GM23248 (cell line): ENCODE data around the gene EPN3. TPM values are rescaled to one million over a fixed set of nuclear protein-coding genes. Genes with fewer than 3 reads are reported as not detected.
A peak's percentile ranks its signal among the peaks of the same experiment; 100 is the strongest.

Experiments used
- DNase-seq: peaks from one replicate; pipeline ENCODE4 v3.0.0-alpha.2; 2015
- H2AFZ ChIP-seq: fragments of 200-600 bp; sonication (generic); 2 replicates; pipeline ENCODE4 v1.6.1; 2016; ENCODE audit warnings: antibody characterized with exemption
- H3F3A ChIP-seq: fragments of 200-600 bp; sonication (generic); 2 replicates; pipeline ENCODE4 v1.6.1; 2016; ENCODE audit warnings: mild to moderate bottlenecking, antibody characterized with exemption, mixed run types; ENCODE audit not compliant: insufficient read depth
- H3K27ac ChIP-seq: fragments of 200-600 bp; sonication (generic); 2 replicates; pipeline ENCODE4 v1.5.1; 2016; ENCODE audit warnings: mild to moderate bottlenecking
- H3K27me3 ChIP-seq: fragments of 200-600 bp; sonication (generic); replicated peaks from 2 replicates; pipeline ENCODE4 v1.6.1; 2016; ENCODE audit warnings: mild to moderate bottlenecking; ENCODE audit not compliant: insufficient read depth
- H3K36me3 ChIP-seq: fragments of 200-600 bp; sonication (generic); 2 replicates; pipeline ENCODE4 v1.6.1; 2016; ENCODE audit warnings: low read depth, mild to moderate bottlenecking
- H3K4me1 ChIP-seq: fragments of 200-600 bp; sonication (generic); 2 replicates; pipeline ENCODE4 v1.6.1; 2016; ENCODE audit warnings: mild to moderate bottlenecking; ENCODE audit not compliant: insufficient read depth
- H3K4me2 ChIP-seq: fragments of 200-600 bp; sonication (generic); one replicate; pipeline ENCODE4 v1.6.1; 2016; ENCODE audit warnings: mild to moderate bottlenecking; ENCODE audit not compliant: unreplicated experiment
- H3K4me3 ChIP-seq: fragments of 200-600 bp; sonication (generic); 2 replicates; pipeline ENCODE4 v1.5.1; 2016; ENCODE audit warnings: mild to moderate bottlenecking
- H3K79me2 ChIP-seq: fragments of 200-600 bp; sonication (generic); 2 replicates; pipeline ENCODE4 v1.6.1; 2016; ENCODE audit warnings: mild to moderate bottlenecking; ENCODE audit not compliant: insufficient read depth
- H3K9ac ChIP-seq: fragments of 200-600 bp; sonication (generic); 2 replicates; pipeline ENCODE4 v1.6.1; 2016; ENCODE audit warnings: mild to moderate bottlenecking
- H3K9me2 ChIP-seq: fragments of 200-600 bp; sonication (generic); 2 replicates; pipeline ENCODE4 v1.6.1; 2016; ENCODE audit warnings: mixed run types, mild to moderate bottlenecking, moderate library complexity; ENCODE audit not compliant: insufficient read depth
- H3K9me3 ChIP-seq: fragments of 200-600 bp; sonication (generic); one replicate; pipeline ENCODE4 v1.6.1; 2017; ENCODE audit warnings: low read depth
- H4K20me1 ChIP-seq: fragments of 200-600 bp; sonication (generic); 2 replicates; pipeline ENCODE4 v1.6.0; 2016; ENCODE audit not compliant: insufficient read depth
- EZH2 ChIP-seq: fragments of 200-600 bp; sonication (generic); IDR thresholded peaks from 2 replicates; pipeline ENCODE4 v1.6.1; 2018; ENCODE audit warnings: antibody characterized with exemption, mild to moderate bottlenecking; ENCODE audit not compliant: insufficient read depth, poor library complexity, severe bottlenecking
- EZH2phosphoT487 ChIP-seq: fragments of 200-600 bp; sonication (generic); IDR thresholded peaks from 2 replicates; pipeline ENCODE4 v1.6.1; 2018; ENCODE audit warnings: antibody characterized with exemption, moderate library complexity, mild to moderate bottlenecking, low read depth; ENCODE audit not compliant: insufficient read depth
- WGBS, 2 experiments: methylation state at CpG; one replicate each; pipeline ENCODE4 v1.1.6; 2015 to 2017; ENCODE audit warnings: low lambda C conversion rate in 2 of 2, low coverage in 1 of 2; ENCODE audit errors: missing lambda C conversion rate in 2 of 2; 5-methylcytosine and 5-hydroxymethylcytosine counted together
- in situ Hi-C: fragments of 300-500 bp; cut with MboI; formaldehyde crosslinking; loops from 2 replicates; pipeline ENCODE4 v1.15.0; 2020
- polyA plus RNA-seq: library from polyadenylated mRNA; unstranded; fragments of >200 nt; fragmentation: Nextera tagmentation; extraction: Ambion mirVana; gene quantifications from 2 replicates; pipeline ENCODE4 v1.2.1, GENCODE V29; 2016
- total RNA-seq: library from RNA; depleted of rRNA; stranded (reverse); fragments of >200 nt; shearing (Covaris generic); gene quantifications from 2 replicates; pipeline ENCODE4 v1.2.3, GENCODE V29; 2014

Gene EPN3
- total and polyA plus RNA-seq, 2 experiments from 2014 or later, result not detected

- no peaks in the 10 kb centered on the region for H3K36me3 ChIP-seq
- H3K27ac ChIP-seq, result no peak overlapping the region
- H3F3A ChIP-seq, result no peaks in the 10 kb centered on the region
- no peaks in the 10 kb centered on the region for H4K20me1 ChIP-seq
- H3K4me3 ChIP-seq, result no peak overlapping the region
- DNase-seq, result no peak
- peaks cover 9% of the 10 kb centered on the region for H3K4me1 ChIP-seq
- H3K79me2 ChIP-seq, result no peaks in the 10 kb centered on the region
- no peak overlapping the region for H3K9ac ChIP-seq
- in situ Hi-C loops, result no loop called here
- H3K9me3 ChIP-seq, result no peaks in the 10 kb centered on the region
- TF ChIP-seq EZH2phosphoT487 (no peak), EZH2 (no peak)
- H3K4me2 ChIP-seq, result no peak overlapping the region
- no peak overlapping the region for H2AFZ ChIP-seq
- WGBS, 2 experiments, result 91 to 93% methylated on average over 15 of the region's 15 CpGs
- H3K9me2 ChIP-seq, result no peaks in the 10 kb centered on the region
- no peaks in the 10 kb centered on the region for H3K27me3 ChIP-seq
Observed at GRCh38 chr17:50539762-50540559, 7.4 kb downstream of the EPN3 start.

- Histone ChIP-seq H3K79me2 (no peaks in the 10 kb centered on the region), H3K4me3 (peak overlapping the region; percentile 70; the same call in 1 of the 2 replicates), H3K36me3 (no peaks in the 10 kb centered on the region), H3K4me1 (peaks cover 9% of the 10 kb centered on the region), H3K9me3 (no peaks in the 10 kb centered on the region), H3K4me2 (peak overlapping the region; percentile 75), H3K9ac (no peak overlapping the region), H3K9me2 (no peaks in the 10 kb centered on the region), H3F3A (no peaks in the 10 kb centered on the region), H3K27me3 (no peaks in the 10 kb centered on the region), H3K27ac (no peak overlapping the region), H4K20me1 (no peaks in the 10 kb centered on the region), H2AFZ (no peak overlapping the region)
- WGBS, 2 experiments, result 78 to 81% methylated on average over 9 to 11 of the region's 11 CpGs
- TF ChIP-seq EZH2phosphoT487 (no peak), EZH2 (no peak)
- in situ Hi-C loops, result no loop called here
- no peak for DNase-seq
Observed at GRCh38 chr17:50540560-50541401, 8.2 kb downstream of the EPN3 start.

DNA sequence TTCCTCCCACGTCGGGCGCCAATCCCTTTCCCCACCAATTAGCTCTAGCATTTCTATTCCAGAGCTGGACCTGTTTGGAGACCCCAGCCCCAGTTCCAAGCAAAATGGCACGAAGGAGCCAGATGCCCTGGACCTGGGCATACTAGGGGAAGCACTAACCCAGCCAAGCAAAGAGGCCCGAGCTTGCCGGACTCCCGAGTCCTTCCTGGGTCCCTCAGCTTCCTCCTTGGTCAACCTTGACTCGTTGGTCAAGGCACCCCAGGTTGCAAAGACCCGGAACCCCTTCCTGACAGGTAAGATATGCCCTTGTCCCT lies 8.8 kb downstream of the EPN3 start:
- in situ Hi-C loops, result no loop called here
- no peaks in the 10 kb centered on the region for H3K9me3 ChIP-seq

DNA sequence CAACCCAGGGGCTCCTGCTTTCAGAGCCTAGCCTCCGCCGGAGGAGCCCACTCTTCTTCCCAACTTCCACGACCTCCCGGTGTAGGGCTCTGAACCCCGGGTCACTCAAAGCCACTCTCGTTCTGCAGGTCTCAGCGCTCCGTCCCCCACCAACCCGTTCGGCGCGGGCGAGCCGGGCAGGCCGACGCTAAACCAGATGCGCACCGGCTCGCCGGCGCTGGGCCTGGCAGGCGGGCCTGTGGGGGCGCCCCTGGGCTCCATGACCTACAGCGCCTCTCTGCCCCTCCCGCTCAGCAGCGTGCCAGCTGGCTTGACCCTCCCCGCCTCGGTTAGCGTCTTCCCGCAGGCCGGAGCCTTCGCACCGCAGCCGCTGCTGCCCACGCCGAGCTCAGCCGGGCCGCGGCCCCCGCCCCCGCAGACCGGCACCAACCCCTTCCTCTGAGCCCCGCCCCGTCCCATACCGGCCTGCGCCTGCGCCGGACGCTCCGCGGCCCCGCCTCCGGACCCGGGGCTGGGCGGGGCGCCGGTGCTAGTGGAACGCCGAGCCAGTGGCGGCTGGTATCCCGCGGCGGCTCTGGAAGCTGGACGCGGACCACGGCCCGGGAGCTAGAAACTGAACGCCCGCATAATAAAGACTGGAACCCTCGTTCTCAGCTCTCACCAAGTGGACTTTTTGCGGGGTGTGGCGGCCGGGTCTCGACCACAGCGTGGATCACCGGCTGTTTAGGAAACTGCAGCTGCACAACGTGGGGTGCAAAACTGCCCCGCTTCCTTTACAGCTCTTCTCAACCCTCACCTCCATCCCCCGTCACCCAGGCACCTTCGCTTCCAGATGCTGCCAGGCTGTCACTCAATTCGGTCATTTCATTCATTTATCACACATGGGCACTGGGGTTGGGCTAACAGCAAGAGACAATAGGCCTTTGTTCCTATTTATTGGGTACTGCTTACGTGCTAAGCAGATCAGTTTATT lies 9.5 kb downstream of the EPN3 start:
- peak; percentile 95 for DNase-seq
- peak overlapping the region; percentile 86 for H2AFZ ChIP-seq
- peak overlapping the region; percentile 70 for H3K4me3 ChIP-seq
- no peaks in the 10 kb centered on the region for H3K36me3 ChIP-seq
- H3K27me3 ChIP-seq, result no peaks in the 10 kb centered on the region
- H4K20me1 ChIP-seq, result no peaks in the 10 kb centered on the region
- H3K4me2 ChIP-seq, result peak overlapping the region; percentile 75
- peaks cover 9% of the 10 kb centered on the region for H3K4me1 ChIP-seq
- peak overlapping the region; percentile 63 for H3K9ac ChIP-seq
- H3K9me2 ChIP-seq, result no peaks in the 10 kb centered on the region
- H3K79me2 ChIP-seq, result no peaks in the 10 kb centered on the region; the same call in 1 of the 2 replicates
- no peak for TF ChIP-seq EZH2phosphoT487
- TF ChIP-seq EZH2, result no peak
- H3F3A ChIP-seq, result no peaks in the 10 kb centered on the region
- in situ Hi-C loops, result no loop called here
- no peaks in the 10 kb centered on the region for H3K9me3 ChIP-seq
- H3K27ac ChIP-seq, result no peak overlapping the region
- 2% methylated on average over 53 to 71 of the region's 82 CpGs for WGBS, 2 experiments

More for the DNA sequence above, 8.8 kb downstream of the EPN3 start:
- no peak for TF ChIP-seq EZH2phosphoT487
- H3K9ac ChIP-seq, result peak overlapping the region; percentile 63
- no peak for DNase-seq
- H4K20me1 ChIP-seq, result no peaks in the 10 kb centered on the region
- no peaks in the 10 kb centered on the region for H3K9me2 ChIP-seq
- peaks cover 9% of the 10 kb centered on the region for H3K4me1 ChIP-seq
- no peaks in the 10 kb centered on the region for H3K36me3 ChIP-seq
- peak overlapping the region; percentile 75 for H3K4me2 ChIP-seq
- H3K79me2 ChIP-seq, result no peaks in the 10 kb centered on the region
- H3F3A ChIP-seq, result no peaks in the 10 kb centered on the region
- WGBS, 2 experiments, result 45 to 52% methylated on average over 9 of the region's 9 CpGs
- H2AFZ ChIP-seq, result peak overlapping the region; percentile 86
- peak overlapping the region; percentile 70 for H3K4me3 ChIP-seq
- H3K27ac ChIP-seq, result no peak overlapping the region
- H3K27me3 ChIP-seq, result no peaks in the 10 kb centered on the region
